ENCODE results near the gene EGLN2. TPM values are rescaled to one million over a fixed set of nuclear protein-coding genes. Genes with fewer than 3 reads are reported as not detected.

Gene EGLN2
- total RNA-seq, 2 experiments from 2014 or later: 150 to 151 TPM

GRCh38 chr19:40785526-40785925 lies 13.5 kb upstream of the EGLN2 start:
- H3K4me1 Mint-ChIP-seq (ENCODE audit: low read depth): peaks cover under 1% of the 10 kb centered on the region
- H3K36me3 Mint-ChIP-seq (ENCODE audit: low read depth): peaks cover 46% of the 10 kb centered on the region
- Histone ChIP-seq H3K36me3 (ENCODE audit: insufficient read depth, low read length) (peaks cover 24% of the 10 kb centered on the region), H3K9me3 (ENCODE audit: control insufficient read depth in 1 of 2, insufficient read depth in 1 of 2, low read length in 2 of 2) (no peaks in the 10 kb centered on the region), H3K27me3 (ENCODE audit: control insufficient read depth in 1 of 2, insufficient read depth in 2 of 2, low read length in 2 of 2) (no peaks in the 10 kb centered on the region), H3K4me1 (ENCODE audit: insufficient read depth, low read length) (no peaks in the 10 kb centered on the region), H3K4me3 (ENCODE audit: low read length) (no peak overlapping the region), H3K27ac (ENCODE audit: low read depth in 1 of 2, low read length in 2 of 2) (no peak overlapping the region)
- no peak for TF ChIP-seq CTCF (IDR thresholded peaks at IDR 0.05)
- DNase-seq (no peak), ATAC-seq (ENCODE audit: poor library complexity) (no peak)
- intact Hi-C loops (cut with DNase I, micrococcal nuclease): no loop called here
- no peaks in the 10 kb centered on the region for H3K9me3 Mint-ChIP-seq
- H3K27ac Mint-ChIP-seq: no peak overlapping the region
- H3K4me3 Mint-ChIP-seq: no peak overlapping the region
- no peaks in the 10 kb centered on the region for H3K27me3 Mint-ChIP-seq
- ChIA-PET POLR2A (no interaction called here), CTCF (no interaction called here)

- no peak overlapping the region for H3K27ac Mint-ChIP-seq
- H3K4me1 Mint-ChIP-seq (ENCODE audit: low read depth): no peaks in the 10 kb centered on the region
- Histone ChIP-seq H3K9me3 (ENCODE audit: control insufficient read depth in 1 of 2, insufficient read depth in 1 of 2, low read length in 2 of 2) (no peaks in the 10 kb centered on the region), H3K4me3 (ENCODE audit: low read length) (no peak overlapping the region), H3K27ac (ENCODE audit: low read depth in 1 of 2, low read length in 2 of 2) (no peak overlapping the region), H3K36me3 (ENCODE audit: insufficient read depth, low read length) (peaks cover 25% of the 10 kb centered on the region), H3K4me1 (ENCODE audit: insufficient read depth, low read length) (no peaks in the 10 kb centered on the region), H3K27me3 (ENCODE audit: control insufficient read depth in 1 of 2, insufficient read depth in 2 of 2, low read length in 2 of 2) (no peaks in the 10 kb centered on the region)
- H3K9me3 Mint-ChIP-seq: no peaks in the 10 kb centered on the region
- ChIA-PET POLR2A (interaction anchor here (1.0 to 2.5 kb wide), 2 partner anchors 8 to 12 kb away, joined by 4 to 15 read pairs; partner anchors contain the start of gene RAB4B), CTCF (no interaction called here)
- TF ChIP-seq CTCF (IDR thresholded peaks at IDR 0.05): no peak
- no peak for DNase-seq
- intact Hi-C loops (cut with DNase I, micrococcal nuclease): no loop called here
- no peaks in the 10 kb centered on the region for H3K27me3 Mint-ChIP-seq
- ATAC-seq (ENCODE audit: poor library complexity): no peak
- no peak overlapping the region for H3K4me3 Mint-ChIP-seq
- H3K36me3 Mint-ChIP-seq (ENCODE audit: low read depth): peaks cover 46% of the 10 kb centered on the region
These were observed 12.6 kb upstream of the EGLN2 start for GRCh38 chr19:40786060-40787037.

DNA sequence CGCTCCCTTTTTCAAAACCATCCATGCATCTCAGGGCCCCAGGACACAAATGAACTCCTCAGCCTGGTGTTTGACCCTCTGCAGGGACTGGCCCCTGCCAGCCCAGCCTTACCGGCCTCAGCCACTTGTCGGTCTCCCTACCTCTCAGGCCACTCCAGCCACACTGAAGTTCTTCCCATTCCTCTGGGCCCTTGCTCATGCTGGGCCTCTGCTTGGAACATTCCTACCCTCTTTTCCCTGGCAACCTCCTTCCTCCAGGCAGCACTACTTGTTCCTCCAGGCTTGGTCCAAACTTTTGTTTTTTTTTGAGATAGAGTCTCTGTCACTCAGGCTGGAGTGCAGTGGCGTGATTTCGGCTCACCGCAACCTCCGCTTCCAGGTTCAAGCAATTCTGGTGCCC lies 7.6 kb upstream of the EGLN2 start:
- Histone ChIP-seq H3K4me3 (ENCODE audit: low read length) (no peak overlapping the region), H3K4me1 (ENCODE audit: insufficient read depth, low read length) (no peaks in the 10 kb centered on the region), H3K27me3 (ENCODE audit: control insufficient read depth in 1 of 2, insufficient read depth in 2 of 2, low read length in 2 of 2) (no peaks in the 10 kb centered on the region), H3K36me3 (ENCODE audit: insufficient read depth, low read length) (peaks cover 20% of the 10 kb centered on the region), H3K9me3 (ENCODE audit: control insufficient read depth in 1 of 2, insufficient read depth in 1 of 2, low read length in 2 of 2) (no peaks in the 10 kb centered on the region), H3K27ac (ENCODE audit: low read depth in 1 of 2, low read length in 2 of 2) (no peak overlapping the region)
- H3K27me3 Mint-ChIP-seq: no peaks in the 10 kb centered on the region
- no peak for ATAC-seq (ENCODE audit: poor library complexity)
- H3K4me3 Mint-ChIP-seq: no peak overlapping the region
- H3K9me3 Mint-ChIP-seq: no peaks in the 10 kb centered on the region
- no peak for DNase-seq
- TF ChIP-seq CTCF (IDR thresholded peaks at IDR 0.05): no peak
- CTCF ChIA-PET: no interaction called here
- H3K27ac Mint-ChIP-seq: no peak overlapping the region
- H3K36me3 Mint-ChIP-seq (ENCODE audit: low read depth): peaks cover 32% of the 10 kb centered on the region
- POLR2A ChIA-PET: no interaction called here
- intact Hi-C loops (cut with DNase I, micrococcal nuclease): no loop called here
- H3K4me1 Mint-ChIP-seq (ENCODE audit: low read depth): no peaks in the 10 kb centered on the region

Measured in CD4-positive, alpha-beta T cell (primary cell).